Activated B cell treated with CpG ODN at 0.5 μM for 24 hours (primary cell): Measurements from ENCODE around the gene EZH1. TPM values are rescaled to one million over a fixed set of nuclear protein-coding genes. Genes with fewer than 3 reads are reported as not detected.

ENCODE experiments used
- ATAC-seq: fragments of 200-7000 bp; cut with Tn5 transposase; one replicate; pipeline ENCODE4 v1.10.0; 2021; ENCODE audit warnings: low read depth, mild to moderate bottlenecking, moderate library complexity
- CTCF ChIA-PET: fragments of 350-600 bp; sonication (Branson Sonifier 250); formaldehyde crosslinking; loops from one replicate; lab custom pipeline; 2021; ENCODE audit warnings: antibody characterized with exemption; lab: Charles Lee
- POLR2A ChIA-PET: fragments of 350-600 bp; sonication (Branson Sonifier 250); formaldehyde crosslinking; loops from one replicate; lab custom pipeline; 2021; ENCODE audit warnings: antibody characterized with exemption; lab: Charles Lee
- DNase-seq: peaks from one replicate; pipeline ENCODE4 v3.0.0; 2022
- H3K27ac Mint-ChIP-seq: one replicate; pipeline ENCODE4 v1.8.0; 2020; ENCODE audit warnings: mixed read lengths
- H3K27me3 Mint-ChIP-seq: one replicate; pipeline ENCODE4 v1.8.0; 2021; ENCODE audit warnings: mixed read lengths
- H3K36me3 Mint-ChIP-seq: one replicate; pipeline ENCODE4 v1.8.0; 2021; ENCODE audit warnings: low read depth, mixed read lengths
- H3K4me1 Mint-ChIP-seq: one replicate; pipeline ENCODE4 v1.8.0; 2021; ENCODE audit warnings: mixed read lengths
- H3K4me3 Mint-ChIP-seq: one replicate; pipeline ENCODE4 v1.8.0; 2020; ENCODE audit warnings: mild to moderate bottlenecking, mixed read lengths
- H3K9me3 Mint-ChIP-seq: one replicate; pipeline ENCODE4 v1.8.0; 2020; ENCODE audit warnings: mixed read lengths
- intact Hi-C: fragments of 100-400 bp; cut with micrococcal nuclease; formaldehyde crosslinking; loops from one replicate; pipeline ENCODE4 v1.15.1; 2024
- total RNA-seq: library from RNA; stranded (reverse); gene quantifications from 2 replicates; pipeline ENCODE4 v1.2.3, GENCODE V29; 2022
- TF ChIP-seq, protein P1 (sequence below): fragments of 200-600 bp; IDR thresholded peaks from one replicate; pipeline ENCODE4 v1.8.0; 2022; ENCODE audit warnings: antibody characterized with exemption, mild to moderate bottlenecking

Gene EZH1
- total RNA-seq, 1 donor from 2014 or later, result 81.6 TPM

DNA sequence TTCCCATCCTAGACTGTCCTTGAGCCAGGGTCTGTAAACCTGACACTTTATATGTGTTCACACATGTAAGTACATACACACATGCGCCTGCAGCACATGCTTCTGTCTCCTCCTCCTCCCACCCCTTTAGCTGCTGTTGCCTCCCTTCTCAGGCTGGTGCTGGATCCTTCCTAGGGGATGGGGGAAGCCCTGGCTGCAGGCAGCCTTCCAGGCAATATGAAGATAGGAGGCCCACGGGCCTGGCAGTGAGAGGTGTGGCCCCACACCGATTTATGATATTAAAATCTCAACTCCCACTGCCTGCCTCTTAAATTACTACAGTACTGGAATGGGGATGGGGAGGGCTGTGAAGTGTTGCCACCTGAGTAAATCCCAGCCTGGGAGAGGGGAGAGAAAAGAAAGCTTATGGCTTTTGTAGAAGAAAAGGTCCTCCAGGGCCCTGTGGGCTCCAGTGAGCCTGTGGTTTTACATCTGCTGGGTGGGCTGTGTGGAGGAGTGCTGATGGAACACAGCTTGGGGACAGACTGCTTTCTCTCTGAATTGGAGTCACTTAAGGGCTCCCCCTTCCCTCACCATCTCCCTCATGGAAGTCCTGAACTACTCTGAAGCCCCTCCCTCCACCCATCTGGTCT lies 34.6 kb upstream of the EZH1 start:
- peaks cover 26% of the 10 kb centered on the region for H3K4me1 Mint-ChIP-seq
- ATAC-seq (no peak), DNase-seq (no peak)
- intact Hi-C loops, result no loop called here
- no peak overlapping the region for H3K27ac Mint-ChIP-seq
- CTCF ChIA-PET, result no interaction called here
- peaks cover 46% of the 10 kb centered on the region for H3K36me3 Mint-ChIP-seq
- peaks cover 29% of the 10 kb centered on the region for H3K27me3 Mint-ChIP-seq
- POLR2A ChIA-PET, result interaction anchor here (1.3 kb wide), 1 partner anchor 45 kb away, joined by 5 read pairs; the partner anchor contains the start of gene BECN1
- H3K9me3 Mint-ChIP-seq, result no peaks in the 10 kb centered on the region
- TF ChIP-seq, protein P1, sequence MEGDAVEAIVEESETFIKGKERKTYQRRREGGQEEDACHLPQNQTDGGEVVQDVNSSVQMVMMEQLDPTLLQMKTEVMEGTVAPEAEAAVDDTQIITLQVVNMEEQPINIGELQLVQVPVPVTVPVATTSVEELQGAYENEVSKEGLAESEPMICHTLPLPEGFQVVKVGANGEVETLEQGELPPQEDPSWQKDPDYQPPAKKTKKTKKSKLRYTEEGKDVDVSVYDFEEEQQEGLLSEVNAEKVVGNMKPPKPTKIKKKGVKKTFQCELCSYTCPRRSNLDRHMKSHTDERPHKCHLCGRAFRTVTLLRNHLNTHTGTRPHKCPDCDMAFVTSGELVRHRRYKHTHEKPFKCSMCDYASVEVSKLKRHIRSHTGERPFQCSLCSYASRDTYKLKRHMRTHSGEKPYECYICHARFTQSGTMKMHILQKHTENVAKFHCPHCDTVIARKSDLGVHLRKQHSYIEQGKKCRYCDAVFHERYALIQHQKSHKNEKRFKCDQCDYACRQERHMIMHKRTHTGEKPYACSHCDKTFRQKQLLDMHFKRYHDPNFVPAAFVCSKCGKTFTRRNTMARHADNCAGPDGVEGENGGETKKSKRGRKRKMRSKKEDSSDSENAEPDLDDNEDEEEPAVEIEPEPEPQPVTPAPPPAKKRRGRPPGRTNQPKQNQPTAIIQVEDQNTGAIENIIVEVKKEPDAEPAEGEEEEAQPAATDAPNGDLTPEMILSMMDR, result no peak
- H3K4me3 Mint-ChIP-seq, result no peak overlapping the region

DNA sequence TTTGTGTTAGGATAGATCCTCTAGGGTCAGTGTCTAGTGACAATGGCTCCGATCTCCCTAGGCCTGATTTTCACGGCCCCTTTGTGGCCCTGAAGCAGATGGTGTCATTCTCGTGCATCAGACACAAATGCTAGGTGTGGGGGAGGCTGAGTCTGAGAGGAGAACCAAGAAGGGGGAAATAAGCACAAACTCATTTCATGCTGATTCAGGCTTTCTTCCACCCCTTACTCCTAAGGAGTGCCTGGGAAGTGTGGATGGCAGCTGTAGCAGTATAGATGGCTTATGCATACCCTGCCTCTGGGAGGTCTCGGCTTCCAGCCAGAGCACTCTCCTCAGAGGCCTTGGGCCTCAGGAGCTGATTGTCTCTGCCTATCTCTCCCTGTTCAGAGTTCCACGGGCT lies 33.7 kb upstream of the EZH1 start:
- CTCF ChIA-PET, result no interaction called here

DNA sequence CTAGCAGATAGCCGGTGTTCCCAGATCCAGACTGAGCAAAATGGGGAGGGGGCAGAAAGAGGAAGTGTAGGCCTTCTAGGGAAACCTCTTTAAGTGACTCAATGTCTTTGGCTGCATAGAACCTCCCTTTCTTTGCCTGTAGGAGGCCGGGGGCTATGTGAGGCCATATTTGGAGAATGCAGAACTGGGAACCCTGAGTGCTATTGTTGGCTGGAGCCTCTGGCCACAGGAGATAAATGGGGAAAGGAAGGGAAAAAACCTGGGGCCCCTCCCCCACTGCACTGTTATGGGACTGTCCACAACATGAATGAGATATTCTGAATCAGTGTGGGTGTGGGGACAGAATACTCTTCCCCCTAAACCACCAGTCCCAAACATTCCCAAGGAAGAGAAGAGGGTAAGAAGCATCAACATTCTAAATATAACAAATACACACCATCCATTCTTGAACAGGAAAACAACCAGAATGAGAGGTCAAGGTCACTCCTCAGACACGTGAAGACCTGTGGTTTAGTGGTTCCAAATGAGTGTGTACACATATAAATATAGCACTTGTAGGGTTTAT lies 30.8 kb upstream of the EZH1 start:
- Mint-ChIP-seq H3K4me1 (peaks cover 43% of the 10 kb centered on the region), H3K4me3 (peak overlapping the region; percentile 98), H3K27me3 (peaks cover 4% of the 10 kb centered on the region), H3K9me3 (no peaks in the 10 kb centered on the region), H3K36me3 (peaks cover 56% of the 10 kb centered on the region), H3K27ac (no peak overlapping the region)
- POLR2A ChIA-PET, result no interaction called here
- CTCF ChIA-PET, result no interaction called here
- TF ChIP-seq, protein P1, result no peak
- ATAC-seq, result no peak
- intact Hi-C loops, result no loop called here
- no peak for DNase-seq

More for the DNA sequence above, 33.7 kb upstream of the EZH1 start:
- no peak for DNase-seq
- Mint-ChIP-seq H3K36me3 (peaks cover 51% of the 10 kb centered on the region), H3K4me1 (peaks cover 34% of the 10 kb centered on the region), H3K4me3 (no peak overlapping the region), H3K27me3 (peaks cover 23% of the 10 kb centered on the region), H3K27ac (no peak overlapping the region), H3K9me3 (no peaks in the 10 kb centered on the region)
- ATAC-seq, result no peak
- TF ChIP-seq, protein P1, result no peak
- POLR2A ChIA-PET, result interaction anchor here (1.0 kb wide), 1 partner anchor 207 kb away, joined by 9 read pairs; no protein-coding TSS in a partner anchor
- intact Hi-C loops, result no loop called here

DNA sequence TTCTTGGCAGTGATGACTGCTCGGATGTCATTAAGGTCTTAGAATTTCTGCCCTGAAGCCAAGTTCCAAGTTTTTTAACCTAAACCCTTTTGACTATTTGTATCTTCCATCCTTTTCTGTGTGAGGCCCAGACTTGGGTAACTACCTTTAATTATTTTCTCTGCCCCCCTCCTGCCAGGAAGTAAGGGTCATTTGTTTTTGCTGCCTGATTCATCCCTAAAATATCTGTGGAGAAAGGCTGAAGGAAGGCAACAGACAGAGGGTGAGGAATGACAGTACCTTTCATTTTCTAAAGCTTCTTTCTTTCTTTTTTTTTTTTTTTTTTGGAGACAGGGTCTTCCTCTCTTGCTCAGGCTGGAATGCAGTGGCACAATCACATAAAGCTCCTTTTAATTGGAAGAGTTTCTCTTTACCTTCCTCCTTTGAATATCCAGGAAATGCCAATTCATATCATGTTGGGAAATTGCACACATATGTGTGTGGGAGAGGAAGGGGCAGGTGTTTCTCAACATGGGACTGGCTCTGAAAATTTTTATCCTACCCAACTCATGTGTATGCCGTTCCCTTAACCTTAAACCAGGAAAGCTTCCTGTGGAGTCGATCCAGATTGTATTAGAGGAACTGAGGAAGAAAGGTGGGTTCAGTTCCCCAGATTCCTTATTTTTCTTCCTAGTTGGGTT lies 29.4 kb upstream of the EZH1 start:
- DNase-seq (no peak), ATAC-seq (no peak)
- Mint-ChIP-seq H3K27me3 (no peaks in the 10 kb centered on the region), H3K9me3 (no peaks in the 10 kb centered on the region), H3K36me3 (peaks cover 49% of the 10 kb centered on the region), H3K4me1 (peaks cover 36% of the 10 kb centered on the region), H3K4me3 (peak overlapping the region; percentile 98), H3K27ac (peak overlapping the region; percentile 96)
- TF ChIP-seq, protein P1, result no peak
- intact Hi-C loops, result no loop called here
- CTCF ChIA-PET, result interaction anchor here (0.5 to 2.8 kb wide), 5 partner anchors 10 to 196 kb away, joined by 3 to 15 read pairs (median 6); partner anchors contain the start of gene PSMC3IP
- POLR2A ChIA-PET, result interaction anchor here (0.5 to 2.5 kb wide), 25 partner anchors 11 to 614 kb away, joined by 3 to 26 read pairs (median 7); partner anchors contain the start of genes BECN1, CNTD1, COA3 and NAGLU
